ENCODE measurements around the gene ZNF660.

ZNF660 gene

DNA sequence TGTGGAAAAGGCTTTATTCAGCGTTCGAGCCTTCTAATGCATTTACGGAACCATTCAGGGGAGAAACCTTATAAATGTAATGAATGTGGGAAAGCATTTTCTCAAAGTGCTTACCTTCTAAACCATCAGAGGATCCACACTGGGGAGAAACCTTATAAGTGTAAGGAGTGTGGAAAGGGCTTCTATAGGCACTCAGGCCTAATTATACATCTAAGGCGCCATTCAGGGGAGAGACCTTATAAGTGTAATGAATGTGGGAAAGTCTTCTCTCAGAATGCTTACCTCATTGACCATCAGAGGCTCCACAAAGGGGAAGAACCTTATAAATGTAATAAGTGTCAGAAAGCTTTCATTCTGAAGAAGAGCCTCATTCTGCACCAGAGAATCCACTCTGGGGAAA is 57.6 kb downstream of the ZNF660 start:
- DNase-seq, result no peak

- DNase-seq, result no peak
These were observed 58.3 kb downstream of the ZNF660 start for GRCh38 chr3:44643024-44643423.

GRCh38 chr3:44647771-44648170 is 63.0 kb downstream of the ZNF660 start:
- DNase-seq, result no peak

DNA sequence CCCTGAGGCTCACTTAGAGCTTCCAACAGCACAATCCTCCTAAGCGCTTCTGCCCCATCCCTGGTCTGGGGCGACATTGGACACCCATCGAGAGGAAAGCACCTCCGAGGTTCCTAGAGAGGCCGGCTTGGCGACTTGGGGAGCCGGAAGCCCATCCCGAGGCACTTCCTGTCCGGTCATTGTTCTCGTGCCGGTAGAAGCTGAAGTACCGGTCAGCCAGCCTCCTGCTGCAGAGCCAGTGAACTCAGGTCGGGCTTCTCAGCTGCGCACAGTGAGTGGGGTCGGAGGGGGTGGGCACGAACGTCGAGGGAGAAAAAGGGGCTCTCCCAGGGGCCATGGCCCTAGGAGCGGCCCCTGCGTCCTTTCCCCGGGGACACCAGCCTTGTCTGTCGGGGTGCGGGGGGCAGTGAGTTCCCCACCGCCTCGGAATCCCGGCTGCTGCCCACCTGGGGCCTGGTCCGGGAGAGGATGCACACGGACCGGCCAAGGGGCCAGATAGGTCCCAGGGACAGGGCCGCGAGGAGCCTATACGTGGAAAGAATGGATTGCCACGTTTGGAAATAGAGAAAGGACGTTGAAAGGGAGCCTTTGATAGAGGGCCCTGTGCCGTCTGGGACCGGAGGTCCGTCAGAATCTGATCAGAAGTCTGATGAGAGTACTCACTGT is 63.9 kb downstream of the ZNF660 start, which contains the start of gene ZNF35:
ZNF35 (plus strand) TSS at position 169 of the 666 bp plus-strand sequence. CDS start 2,336 bp downstream, outside the sequence.
- DNase-seq, result peak; percentile 69

Measured in stimulated activated CD8-positive, alpha-beta memory T cell treated with anti-CD3 and anti-CD28 coated beads, Interleukin-4, amount 100 ng/mL, for 48 hours (primary cell).